ENCODE results near the gene GADD45G. TPM values are rescaled to one million over a fixed set of nuclear protein-coding genes. Genes with fewer than 3 reads are reported as not detected.

Gene GADD45G
- total and polyA plus RNA-seq, 12 donors: 9.4 to 125 (median 21.2) TPM

- no peak overlapping the region for H3K4me3 ChIP-seq
- H3K9me3 ChIP-seq: no peaks in the 10 kb centered on the region
- TF ChIP-seq CTCF (IDR thresholded peaks at IDR 0.05): no peak
- DNase-seq (no peak), ATAC-seq (no peak)
- H3K27me3 ChIP-seq: no peaks in the 10 kb centered on the region
- H3K36me3 ChIP-seq: no peaks in the 10 kb centered on the region
- intact Hi-C loops (cut with DNase I): no loop called here
- WGBS, 2 donors: 96 to 98% methylated on average over 7 of the region's 7 CpGs
- peaks cover 0 to 16% (median 11%) of the 10 kb centered on the region in 9 donors for H3K4me1 ChIP-seq
- no peak overlapping the region for H3K27ac ChIP-seq
These were observed 27.9 kb downstream of the GADD45G start for GRCh38 chr9:89632736-89633135.

GRCh38 chr9:89633404-89633803 lies 28.6 kb downstream of the GADD45G start:
- Histone ChIP-seq H3K9me3 (no peaks in the 10 kb centered on the region), H3K27ac (no peak overlapping the region), H3K27me3 (no peaks in the 10 kb centered on the region), H3K36me3 (no peaks in the 10 kb centered on the region), H3K4me1 (peaks cover 0 to 16% (median 12%) of the 10 kb centered on the region in 9 donors), H3K4me3 (no peak overlapping the region)
- no peak for ATAC-seq
- no peak for TF ChIP-seq CTCF (IDR thresholded peaks at IDR 0.05)
- intact Hi-C loops (cut with DNase I): no loop called here
- DNase-seq: no peak
- 95 to 96% methylated on average over 6 of the region's 6 CpGs for WGBS, 2 donors

- no peaks in the 10 kb centered on the region for H3K9me3 ChIP-seq
- no peaks in the 10 kb centered on the region for H3K27me3 ChIP-seq
- TF ChIP-seq CTCF (IDR thresholded peaks at IDR 0.05): no peak
- intact Hi-C loops (cut with DNase I): no loop called here
- no peak overlapping the region for H3K27ac ChIP-seq
- H3K4me3 ChIP-seq: no peak overlapping the region
- ATAC-seq (no peak), DNase-seq (no peak)
- H3K4me1 ChIP-seq: peaks cover 0 to 21% (median 17%) of the 10 kb centered on the region in 9 donors
- WGBS, 2 donors: 94 to 97% methylated on average over 9 of the region's 9 CpGs
- no peaks in the 10 kb centered on the region for H3K36me3 ChIP-seq
These were observed 29.1 kb downstream of the GADD45G start for GRCh38 chr9:89633920-89634319.

- no peak for TF ChIP-seq CTCF (IDR thresholded peaks at IDR 0.05)
- ATAC-seq (peak in 2 of 8 donors; percentile 14 to 32), DNase-seq (no peak)
- Histone ChIP-seq H3K4me1 (peaks cover 12 to 33% (median 30%) of the 10 kb centered on the region in 9 donors), H3K4me3 (no peak overlapping the region), H3K27ac (no peak overlapping the region), H3K27me3 (no peaks in the 10 kb centered on the region), H3K9me3 (no peaks in the 10 kb centered on the region), H3K36me3 (no peaks in the 10 kb centered on the region)
- intact Hi-C loops (cut with DNase I): no loop called here
- 50 to 57% methylated on average over 7 of the region's 7 CpGs for WGBS, 2 donors
These were observed 30.4 kb downstream of the GADD45G start for GRCh38 chr9:89634995-89635742.
